ENCODE data around the gene PLA2R1.
"Not testable (repeated sequence)": the region's sequence is repeated elsewhere in the genome, so short reads cannot be mapped to it uniquely, and the experiment has no call there.

Gene PLA2R1

GRCh38 chr2:159982270-159982669, 80.1 kb downstream of the PLA2R1 start:
- peak; percentile 90 for DNase-seq

- no peak for DNase-seq
Measured at GRCh38 chr2:159976527-159977160, 85.8 kb downstream of the PLA2R1 start.

- DNase-seq: no peak
Measured at GRCh38 chr2:159973325-159973724, 89.1 kb downstream of the PLA2R1 start.

GRCh38 chr2:159971365-159972152, 90.9 kb downstream of the PLA2R1 start:
- DNase-seq: no peak

- DNase-seq: not testable (repeated sequence)
Measured at GRCh38 chr2:159970548-159970947, 91.9 kb downstream of the PLA2R1 start.

- DNase-seq: peak; percentile 38
Measured at GRCh38 chr2:159968279-159968900, 94.0 kb downstream of the PLA2R1 start.

- no peak for DNase-seq
Measured at GRCh38 chr2:159963700-159964099, 98.7 kb downstream of the PLA2R1 start.

GRCh38 chr2:159962513-159962912, 99.9 kb downstream of the PLA2R1 start:
- DNase-seq: not testable (repeated sequence)

- no peak for DNase-seq
Measured at GRCh38 chr2:159961451-159961850, 101.0 kb downstream of the PLA2R1 start.

- peak; percentile 38 for DNase-seq
Measured at GRCh38 chr2:159961037-159961436, 101.4 kb downstream of the PLA2R1 start.

GRCh38 chr2:159960414-159960813, 102.0 kb downstream of the PLA2R1 start:
- DNase-seq: peak; percentile 83

- no peak for DNase-seq
Measured at GRCh38 chr2:159959136-159959535, 103.3 kb downstream of the PLA2R1 start.

GRCh38 chr2:159953136-159953823, 109.1 kb downstream of the PLA2R1 start:
- no peak for DNase-seq

- DNase-seq: peak; percentile 25
Measured at GRCh38 chr2:159946326-159946999, 116.0 kb downstream of the PLA2R1 start.

- peak; percentile 18 for DNase-seq
Measured at GRCh38 chr2:159944874-159945273, 117.5 kb downstream of the PLA2R1 start.

- peak; percentile 5 for DNase-seq
Measured at GRCh38 chr2:159942146-159942545, 120.3 kb downstream of the PLA2R1 start.

- no peak for DNase-seq
Measured at GRCh38 chr2:159941729-159942128, 120.7 kb downstream of the PLA2R1 start.

- DNase-seq: peak; percentile 41
Measured at GRCh38 chr2:159939946-159940345, 122.5 kb downstream of the PLA2R1 start.

GRCh38 chr2:159938395-159938794, 124.0 kb downstream of the PLA2R1 start:
- DNase-seq: no peak

- no peak for DNase-seq
Measured at GRCh38 chr2:159936471-159936870, 125.9 kb downstream of the PLA2R1 start.

GRCh38 chr2:159933727-159934049, 128.7 kb downstream of the PLA2R1 start:
- DNase-seq: peak; percentile 26

- no peak for DNase-seq
Measured at GRCh38 chr2:159933040-159933726, 129.2 kb downstream of the PLA2R1 start.

Data from fibroblast of skin of abdomen (primary cell).